OCI-LY1 (cell line): Measurements from ENCODE around the gene SLIT3.
A peak's percentile ranks its signal among the peaks of the same experiment; 100 is the strongest.

Source experiments
- H2AFZ ChIP-seq: fragments of 200-600 bp; sonication (generic), shearing (Covaris generic); 2 replicates; pipeline ENCODE4 v1.6.0; 2014; ENCODE audit warnings: antibody characterized with exemption, mild to moderate bottlenecking, low read length
- H3F3A ChIP-seq: fragments of 200-600 bp; sonication (generic), shearing (Covaris generic); 2 replicates; pipeline ENCODE4 v1.6.0; 2014; ENCODE audit warnings: mild to moderate bottlenecking, antibody characterized with exemption, low read length, moderate library complexity; ENCODE audit not compliant: insufficient read depth
- H3K27ac ChIP-seq: fragments of 200-600 bp; sonication (generic); 2 replicates; pipeline ENCODE4 v1.5.1; 2014; ENCODE audit warnings: low read length, mixed run types, mild to moderate bottlenecking, low read depth; ENCODE audit not compliant: poor library complexity, severe bottlenecking
- H3K27me3 ChIP-seq: fragments of 200-600 bp; sonication (generic); 2 replicates; pipeline ENCODE4 v1.6.0; 2014; ENCODE audit warnings: antibody characterized with exemption, mild to moderate bottlenecking, low read length, moderate library complexity; ENCODE audit not compliant: insufficient read depth
- H3K36me3 ChIP-seq: fragments of 200-600 bp; sonication (generic); 2 replicates; pipeline ENCODE4 v1.6.1; 2014; ENCODE audit warnings: mild to moderate bottlenecking, antibody characterized with exemption, low read length, moderate library complexity, mixed read lengths; ENCODE audit not compliant: insufficient read depth
- H3K4me1 ChIP-seq: fragments of 200-600 bp; sonication (generic); 2 replicates; pipeline ENCODE4 v1.5.1; 2014; ENCODE audit warnings: mild to moderate bottlenecking, low read length, moderate library complexity; ENCODE audit not compliant: insufficient read depth, severe bottlenecking
- H3K4me2 ChIP-seq: fragments of 200-600 bp; sonication (generic), shearing (Covaris generic); 2 replicates; pipeline ENCODE4 v1.6.1; 2014; ENCODE audit warnings: low read length
- H3K4me3 ChIP-seq: fragments of 200-600 bp; sonication (generic); 2 replicates; pipeline ENCODE4 v1.5.1; 2014; ENCODE audit warnings: low read length, low read depth, mild to moderate bottlenecking, mixed read lengths; ENCODE audit not compliant: poor library complexity, severe bottlenecking
- H3K79me2 ChIP-seq: fragments of 200-600 bp; shearing (Covaris generic); 2 replicates; pipeline ENCODE4 v1.6.1; 2016; ENCODE audit warnings: mixed run types, low read length, mixed read lengths; ENCODE audit not compliant: insufficient read depth
- H3K9ac ChIP-seq: fragments of 200-600 bp; sonication (generic), shearing (Covaris generic); 2 replicates; pipeline ENCODE4 v1.6.1; 2014; ENCODE audit warnings: mild to moderate bottlenecking, low read length, mixed read lengths
- H3K9me2 ChIP-seq: fragments of 200-600 bp; sonication (generic), shearing (Covaris generic); 2 replicates; pipeline ENCODE4 v1.6.1; 2014; ENCODE audit warnings: low read depth, mild to moderate bottlenecking, low read length, mixed read lengths
- H3K9me3 ChIP-seq: fragments of 200-600 bp; shearing (Covaris generic); 2 replicates; pipeline ENCODE4 v1.6.1; 2014; ENCODE audit warnings: low read length, mixed read lengths
- H4K20me1 ChIP-seq: fragments of 200-600 bp; sonication (generic), shearing (Covaris generic); 2 replicates; pipeline ENCODE4 v1.6.0; 2016; ENCODE audit warnings: mild to moderate bottlenecking, low read length; ENCODE audit not compliant: insufficient read depth
- EZH2 ChIP-seq: fragments of 200-600 bp; sonication (generic), shearing (Covaris generic); IDR thresholded peaks from 2 replicates; pipeline ENCODE4 v1.8.0; 2017; ENCODE audit warnings: borderline replicate concordance, mixed run types, mild to moderate bottlenecking, antibody characterized with exemption, low read length, moderate library complexity, mixed read lengths
- TF ChIP-seq, protein P1 (sequence below): fragments of 200-600 bp; sonication (generic), shearing (Covaris generic); IDR thresholded peaks from 2 replicates; pipeline ENCODE4 v1.5.1; 2017; ENCODE audit warnings: mild to moderate bottlenecking, antibody characterized with exemption, low read length, moderate library complexity, mixed read lengths

Gene SLIT3

DNA sequence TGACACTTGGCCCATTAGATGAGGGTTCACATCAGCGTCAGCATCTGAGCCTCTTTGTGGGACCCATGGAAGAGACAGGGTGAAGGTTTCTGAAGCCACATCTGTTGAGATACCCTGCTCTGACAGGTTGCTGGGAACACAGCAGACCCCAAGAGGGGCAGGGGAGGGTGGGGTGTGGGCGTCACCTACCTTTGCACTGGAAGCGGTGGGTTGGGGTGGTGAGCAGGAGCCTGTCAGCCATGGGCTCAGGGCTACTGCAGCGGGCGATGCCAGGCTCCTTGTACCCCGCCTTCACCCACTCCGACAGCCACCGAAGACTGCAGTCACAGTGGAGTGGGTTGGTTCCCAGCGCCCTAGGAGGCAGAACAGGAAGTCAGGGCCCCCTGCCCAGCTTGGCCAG lies 590.2 kb downstream of the SLIT3 start:
- no peaks in the 10 kb centered on the region for H3K27me3 ChIP-seq
- H3F3A ChIP-seq: no peaks in the 10 kb centered on the region
- H3K79me2 ChIP-seq: no peaks in the 10 kb centered on the region
- no peak overlapping the region for H3K9ac ChIP-seq
- H3K4me3 ChIP-seq: no peak overlapping the region
- no peaks in the 10 kb centered on the region for H3K9me3 ChIP-seq
- no peaks in the 10 kb centered on the region for H3K4me1 ChIP-seq
- no peak overlapping the region for H2AFZ ChIP-seq
- H3K36me3 ChIP-seq: no peaks in the 10 kb centered on the region
- no peaks in the 10 kb centered on the region for H4K20me1 ChIP-seq
- TF ChIP-seq, protein P1, sequence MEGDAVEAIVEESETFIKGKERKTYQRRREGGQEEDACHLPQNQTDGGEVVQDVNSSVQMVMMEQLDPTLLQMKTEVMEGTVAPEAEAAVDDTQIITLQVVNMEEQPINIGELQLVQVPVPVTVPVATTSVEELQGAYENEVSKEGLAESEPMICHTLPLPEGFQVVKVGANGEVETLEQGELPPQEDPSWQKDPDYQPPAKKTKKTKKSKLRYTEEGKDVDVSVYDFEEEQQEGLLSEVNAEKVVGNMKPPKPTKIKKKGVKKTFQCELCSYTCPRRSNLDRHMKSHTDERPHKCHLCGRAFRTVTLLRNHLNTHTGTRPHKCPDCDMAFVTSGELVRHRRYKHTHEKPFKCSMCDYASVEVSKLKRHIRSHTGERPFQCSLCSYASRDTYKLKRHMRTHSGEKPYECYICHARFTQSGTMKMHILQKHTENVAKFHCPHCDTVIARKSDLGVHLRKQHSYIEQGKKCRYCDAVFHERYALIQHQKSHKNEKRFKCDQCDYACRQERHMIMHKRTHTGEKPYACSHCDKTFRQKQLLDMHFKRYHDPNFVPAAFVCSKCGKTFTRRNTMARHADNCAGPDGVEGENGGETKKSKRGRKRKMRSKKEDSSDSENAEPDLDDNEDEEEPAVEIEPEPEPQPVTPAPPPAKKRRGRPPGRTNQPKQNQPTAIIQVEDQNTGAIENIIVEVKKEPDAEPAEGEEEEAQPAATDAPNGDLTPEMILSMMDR: no peak
- TF ChIP-seq EZH2: no peak
- no peaks in the 10 kb centered on the region for H3K9me2 ChIP-seq
- H3K4me2 ChIP-seq: no peak overlapping the region
- no peak overlapping the region for H3K27ac ChIP-seq

DNA sequence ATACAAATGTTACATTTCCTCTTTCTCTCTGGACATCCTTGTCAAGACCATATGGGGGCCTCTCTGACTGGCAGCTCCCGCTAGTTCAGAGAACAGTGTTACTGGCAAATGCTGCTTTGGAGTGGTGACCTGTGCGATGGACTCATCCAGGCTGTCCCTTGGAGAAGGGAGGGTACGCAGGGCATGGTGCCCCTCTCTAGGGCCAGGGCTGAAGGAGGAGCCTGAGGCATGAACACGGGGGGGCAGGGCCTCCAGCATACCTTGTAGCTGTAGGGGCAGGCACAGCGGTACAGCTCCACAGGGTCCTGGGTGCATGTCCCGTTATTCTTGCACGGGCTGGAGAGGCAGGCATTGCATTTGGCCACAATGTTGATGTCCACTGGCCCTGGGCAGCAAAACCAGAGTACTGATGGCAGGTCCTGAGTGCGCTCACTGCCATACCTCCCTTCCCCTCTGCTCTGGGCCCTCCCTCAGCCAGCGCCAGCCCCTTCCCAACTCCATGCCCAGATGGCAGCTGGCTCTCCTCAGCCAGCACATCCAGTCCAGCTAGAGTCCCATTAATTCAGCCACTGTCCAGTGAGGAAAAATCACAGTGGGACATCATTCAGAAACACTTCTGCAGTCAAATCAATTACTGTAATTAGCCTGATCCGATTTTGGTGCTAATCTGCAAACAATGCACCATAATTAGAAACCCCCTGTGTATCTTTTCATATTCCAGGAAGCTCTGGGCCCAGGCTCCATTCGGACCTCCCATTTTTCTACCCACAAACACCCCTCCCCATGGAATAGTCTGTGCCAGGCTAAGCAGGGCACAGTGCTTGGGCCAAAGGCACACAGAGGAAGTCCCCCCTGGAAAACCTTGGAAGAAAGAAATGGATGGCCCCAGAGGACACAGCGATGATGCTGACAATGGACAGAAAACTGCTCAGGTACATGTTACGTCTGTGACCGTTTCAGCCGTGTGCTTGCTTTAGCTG lies 592.9 kb downstream of the SLIT3 start:
- TF ChIP-seq EZH2: no peak
- TF ChIP-seq, protein P1: no peak
- H3K9ac ChIP-seq: no peak overlapping the region
- H4K20me1 ChIP-seq: no peaks in the 10 kb centered on the region
- H3F3A ChIP-seq: no peaks in the 10 kb centered on the region
- no peaks in the 10 kb centered on the region for H3K9me3 ChIP-seq
- no peaks in the 10 kb centered on the region for H3K27me3 ChIP-seq
- H2AFZ ChIP-seq: no peak overlapping the region
- no peaks in the 10 kb centered on the region for H3K36me3 ChIP-seq
- H3K9me2 ChIP-seq: no peaks in the 10 kb centered on the region
- no peaks in the 10 kb centered on the region for H3K4me1 ChIP-seq
- no peak overlapping the region for H3K4me2 ChIP-seq
- no peak overlapping the region for H3K27ac ChIP-seq
- H3K79me2 ChIP-seq: no peaks in the 10 kb centered on the region
- H3K4me3 ChIP-seq: no peak overlapping the region

DNA sequence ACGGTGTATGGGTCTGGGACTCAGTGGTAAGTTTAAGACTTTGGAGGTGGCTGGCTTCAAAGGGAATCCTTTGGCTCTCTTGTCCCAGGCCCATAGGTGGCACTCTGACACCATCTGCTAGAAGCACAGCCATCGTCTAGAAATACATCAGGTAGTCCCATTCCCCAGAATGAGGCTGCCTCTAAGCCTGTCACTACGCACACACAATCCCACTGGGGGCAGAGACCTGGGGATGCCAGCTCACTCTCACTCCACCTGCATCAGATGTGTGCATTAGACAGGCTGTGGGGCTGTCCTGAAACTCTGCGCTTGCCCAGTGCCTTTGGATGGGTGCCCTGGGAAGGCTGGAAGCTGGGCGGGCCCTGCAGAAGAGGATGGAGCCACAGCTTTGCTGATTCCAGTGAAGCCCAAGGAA lies 594.3 kb downstream of the SLIT3 start:
- H3K27me3 ChIP-seq: no peaks in the 10 kb centered on the region
- no peak overlapping the region for H2AFZ ChIP-seq
- H3K9me3 ChIP-seq: no peaks in the 10 kb centered on the region
- no peaks in the 10 kb centered on the region for H3K9me2 ChIP-seq
- no peaks in the 10 kb centered on the region for H3K4me1 ChIP-seq
- H3K4me2 ChIP-seq: no peak overlapping the region
- no peak overlapping the region for H3K27ac ChIP-seq
- no peaks in the 10 kb centered on the region for H4K20me1 ChIP-seq
- H3K4me3 ChIP-seq: no peak overlapping the region
- H3K9ac ChIP-seq: no peak overlapping the region
- no peaks in the 10 kb centered on the region for H3F3A ChIP-seq
- TF ChIP-seq, protein P1: peak; percentile 41; the same call in 1 of the 2 replicates
- TF ChIP-seq EZH2: no peak
- no peaks in the 10 kb centered on the region for H3K79me2 ChIP-seq
- H3K36me3 ChIP-seq: no peaks in the 10 kb centered on the region
